Left cardiac atrium (tissue), 4 donors: ENCODE measurements around the gene CD69. TPM values are rescaled to one million over a fixed set of nuclear protein-coding genes. Genes with fewer than 3 reads are reported as not detected.

Source experiments
- ATAC-seq, 2 donors: fragments of 200-7000 bp; cut with Tn5 transposase; one replicate each; pipeline ENCODE4 v1.9.1; 2020; ENCODE audit warnings: mild to moderate bottlenecking in 2 of 2, moderate library complexity in 2 of 2
- DNase-seq: peaks from one replicate; pipeline ENCODE4 v3.0.0-alpha.2; 2020
- intact Hi-C, 2 donors: fragments of 100-400 bp; cut with DNase I; formaldehyde crosslinking; loops; one replicate each; pipeline versions ENCODE4 v1.14.1 to v1.15.1; 2022 to 2023
- long read RNA-seq: library from polyadenylated mRNA; unstranded; transcript quantifications from one replicate; pipeline ENCODE4 v2.0.0, GENCODE V29; 2021
- total RNA-seq, 2 donors: library from RNA; stranded (reverse); fragmentation: NEBNext Ultra II Directional; extraction: Animal tissue kit (Norgen Biotek cat#: 25700); gene quantifications; one replicate each; pipeline ENCODE4 v1.2.1, GENCODE V29; 2021
- donor health status: DM: no; HTN: yes; CAD: no.
- donor health status: DM: no; HTN: yes; CAD: no; lungs with severe emphysema.
- donor health status: DM: yes; HTN: yes; CAD: no.
- donor health status: Dilated cardiomyopathy.

The CD69 gene
- total RNA-seq: 1 to 10 TPM; 1.7 to 2.9 TPM
- long read RNA-seq: 0 reads

DNA sequence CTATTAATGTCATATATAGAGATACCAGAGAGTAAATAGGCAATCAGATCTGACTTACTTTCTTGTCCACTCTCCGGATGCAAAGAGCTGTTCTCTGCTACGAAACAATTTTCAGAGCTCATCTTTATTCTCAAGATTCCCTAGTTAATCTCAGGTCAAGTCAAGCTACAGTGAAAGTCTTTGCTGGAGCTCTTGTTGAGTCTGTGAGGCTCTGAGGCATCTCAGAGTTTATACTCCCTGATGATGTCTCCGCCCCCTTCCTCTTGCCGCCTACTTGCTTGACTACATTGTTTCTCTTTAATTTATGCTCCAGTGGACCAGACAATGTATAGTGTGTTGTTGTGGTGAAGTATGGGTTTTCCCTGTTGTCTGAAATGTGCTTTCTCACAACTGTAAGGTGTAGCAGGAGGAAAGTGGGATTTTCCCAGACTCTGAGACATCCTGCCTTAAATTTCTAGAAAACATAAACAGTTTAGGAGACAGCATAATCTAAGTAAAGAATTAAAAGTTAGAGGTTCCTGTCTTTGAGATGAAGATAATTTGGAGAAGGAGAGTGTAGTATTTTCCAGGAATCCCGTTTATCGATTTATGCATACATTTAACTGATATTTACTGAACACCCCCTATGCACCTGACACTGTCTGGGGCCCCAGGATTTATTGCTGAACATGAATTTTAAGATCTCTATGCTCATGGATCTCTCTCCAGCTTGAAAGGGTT, at the start of gene CD69:
CD69 (minus strand) TSS at position 203 of the 720 bp plus-strand sequence; CDS start at position 122, 81 bp downstream.
- DNase-seq (no peak), ATAC-seq (peak; percentile 62 to 68)
- intact Hi-C loops: no loop called here

GRCh38 chr12:9809866-9810265, 49.2 kb upstream of the CD69 start:
- intact Hi-C loops: loop anchor here in 1 of 2 donors (10.0 kb wide), 1 partner anchor 115 kb away; no protein-coding TSS in a partner anchor

DNA sequence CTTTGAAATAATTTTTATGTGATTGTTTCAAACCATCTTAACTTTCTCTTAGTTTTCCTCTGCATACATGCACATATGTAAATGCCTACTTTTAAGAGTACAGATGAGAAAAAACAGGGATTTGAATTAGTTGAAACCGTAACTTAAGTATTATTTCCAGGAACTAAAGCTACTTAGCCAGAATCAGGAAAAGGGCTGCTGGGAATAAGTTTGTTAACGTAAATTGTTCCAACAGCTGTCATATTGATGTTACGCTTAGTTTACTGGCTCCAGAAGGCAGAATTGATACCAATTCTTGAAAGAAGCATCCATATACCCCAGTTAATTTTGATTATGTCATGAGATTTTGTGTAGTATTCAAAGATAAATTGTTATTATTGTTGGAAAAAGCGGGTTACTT, 48.6 kb upstream of the CD69 start:
- DNase-seq (no peak), ATAC-seq (no peak)
- intact Hi-C loops: no loop called here

More at GRCh38 chr12:9809866-9810265, 49.2 kb upstream of the CD69 start:
- no peak for DNase-seq
- no peak for ATAC-seq

DNA sequence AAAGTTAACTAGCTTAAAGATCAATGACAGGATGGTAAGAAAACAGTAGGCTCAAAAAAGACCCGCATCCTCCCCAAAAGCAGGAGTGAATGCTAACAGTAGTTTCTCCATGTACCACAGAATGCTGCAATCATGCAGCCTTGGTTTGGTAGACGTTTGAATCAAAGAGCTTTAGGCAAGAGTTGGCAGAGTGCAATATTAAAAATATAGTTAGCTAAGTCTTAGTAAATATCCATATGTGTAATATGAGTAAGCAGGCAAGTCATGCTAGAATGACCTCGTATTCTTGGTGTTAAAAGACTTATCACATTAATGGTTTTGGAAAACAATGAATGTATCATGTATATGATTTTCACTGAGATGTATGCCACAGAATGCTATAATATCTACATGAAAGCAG, 47.8 kb upstream of the CD69 start:
- no peak for DNase-seq
- intact Hi-C loops: no loop called here
- ATAC-seq: no peak

DNA sequence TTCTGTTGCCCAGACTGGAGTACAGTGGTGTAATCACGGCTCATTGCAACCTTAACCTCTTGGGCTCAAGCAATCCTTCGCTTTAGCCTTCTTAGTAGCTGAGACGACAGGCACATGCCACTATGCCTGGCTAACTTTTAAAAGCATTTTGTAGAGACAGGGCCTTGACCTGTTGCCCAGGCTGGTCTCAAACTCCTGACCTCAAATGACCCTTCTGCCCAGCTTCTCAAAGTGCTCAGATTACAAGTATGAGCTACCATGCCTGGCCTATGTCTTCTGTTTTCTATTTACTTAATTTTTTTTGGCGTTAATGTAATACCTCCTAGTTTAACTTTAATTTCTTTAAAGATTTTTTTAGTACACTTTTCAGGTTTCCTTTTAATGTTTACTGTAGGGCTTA, 46.0 kb upstream of the CD69 start:
- no peak for DNase-seq
- intact Hi-C loops: no loop called here
- no peak for ATAC-seq

GRCh38 chr12:9805883-9806282, 45.2 kb upstream of the CD69 start:
- no peak for ATAC-seq

DNA sequence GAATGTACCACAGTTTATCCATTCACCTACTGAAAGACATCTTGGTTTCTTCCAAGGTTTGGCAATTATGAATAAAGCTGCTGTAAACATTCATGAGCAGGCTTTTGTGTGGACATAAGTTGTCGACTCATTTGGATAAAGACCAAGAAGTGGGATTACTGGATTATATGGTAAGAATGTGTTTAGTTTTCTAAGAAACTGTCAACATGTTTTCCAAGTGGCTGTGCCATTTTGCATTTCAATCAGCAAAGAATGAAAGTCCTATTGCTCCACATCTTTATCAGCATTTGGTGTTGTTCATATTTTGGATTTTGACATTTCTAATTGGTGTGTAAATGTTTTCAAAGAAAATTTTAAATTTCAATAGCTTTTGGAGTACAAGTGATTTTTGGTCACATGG, 39.3 kb upstream of the CD69 start:
- DNase-seq: no peak
- no peak for ATAC-seq
- intact Hi-C loops: loop anchor here in 1 of 2 donors (5.0 kb wide), 1 partner anchor 48 kb away; no protein-coding TSS in a partner anchor

More at GRCh38 chr12:9805883-9806282, 45.2 kb upstream of the CD69 start:
- DNase-seq: no peak
- intact Hi-C loops: no loop called here

GRCh38 chr12:9797722-9798619, 37.3 kb upstream of the CD69 start:
- intact Hi-C loops: loop anchor here in 1 of 2 donors (5.0 kb wide), 1 partner anchor 46 kb away; no protein-coding TSS in a partner anchor
- DNase-seq: no peak
- ATAC-seq: peak; percentile 77 to 82

GRCh38 chr12:9796971-9797370, 36.3 kb upstream of the CD69 start:
- ATAC-seq: no peak
- DNase-seq: no peak
- intact Hi-C loops: loop anchor here in 1 of 2 donors (5.0 kb wide), 1 partner anchor 45 kb away; no protein-coding TSS in a partner anchor

- ATAC-seq: no peak
- intact Hi-C loops: loop anchor here in 1 of 2 donors (5.0 kb wide), 1 partner anchor 44 kb away; no protein-coding TSS in a partner anchor
- DNase-seq: no peak
Observed at GRCh38 chr12:9796346-9796745, 35.6 kb upstream of the CD69 start.

DNA sequence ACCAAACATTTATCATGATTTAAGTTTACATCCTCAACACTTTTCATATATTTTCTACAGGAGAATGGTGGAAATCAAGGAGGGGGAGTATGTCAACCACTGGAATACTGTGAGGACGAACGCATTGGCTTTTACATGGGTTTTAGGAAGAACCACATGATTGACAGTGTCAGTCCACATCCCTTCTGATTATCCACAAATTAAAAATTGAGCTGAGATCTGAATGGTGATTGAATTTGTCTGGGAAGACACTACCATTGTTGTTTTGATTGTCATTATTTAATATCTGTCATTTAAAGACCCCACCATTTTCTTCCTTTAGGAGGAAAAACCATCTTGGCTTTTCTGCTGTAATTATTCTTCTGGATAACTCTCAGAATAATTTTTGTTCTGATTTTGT, 35.2 kb upstream of the CD69 start:
- intact Hi-C loops: loop anchor here in 1 of 2 donors (5.0 kb wide), 1 partner anchor 44 kb away; no protein-coding TSS in a partner anchor
- DNase-seq (no peak), ATAC-seq (no peak)

DNA sequence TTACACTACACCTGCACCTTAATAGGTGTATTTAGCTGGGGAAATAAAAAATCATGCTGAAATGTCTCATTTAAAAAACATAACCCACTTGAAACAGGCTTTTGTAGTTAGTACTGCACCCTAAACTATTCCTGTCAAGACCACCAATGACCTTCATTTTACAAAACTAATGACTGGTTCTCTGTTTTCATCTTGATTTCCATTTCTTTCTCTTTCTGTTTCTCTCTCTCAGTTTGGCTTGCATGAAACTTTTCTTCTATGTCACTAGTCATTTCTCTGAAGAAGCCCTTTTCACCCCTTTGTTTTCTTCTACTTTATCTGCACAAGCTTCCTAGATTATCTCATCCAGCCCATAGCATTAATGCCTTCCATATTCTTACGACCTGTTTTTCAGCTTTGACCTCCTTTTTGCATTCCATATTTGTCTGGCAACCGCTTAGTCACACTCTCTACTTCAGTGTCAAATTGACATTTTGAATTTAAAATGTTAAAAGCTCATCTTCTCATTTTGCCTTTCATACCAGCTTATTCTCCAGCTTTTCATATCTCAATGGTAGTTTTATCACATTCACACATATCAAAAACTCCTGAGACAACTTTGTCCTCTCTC, 33.9 kb upstream of the CD69 start:
- intact Hi-C loops: loop anchor here in 1 of 2 donors (5.0 kb wide), 1 partner anchor 42 kb away; no protein-coding TSS in a partner anchor
- no peak for ATAC-seq
- no peak for DNase-seq

GRCh38 chr12:9793779-9794395, 33.2 kb upstream of the CD69 start:
- no peak for DNase-seq
- intact Hi-C loops: no loop called here
- no peak for ATAC-seq

DNA sequence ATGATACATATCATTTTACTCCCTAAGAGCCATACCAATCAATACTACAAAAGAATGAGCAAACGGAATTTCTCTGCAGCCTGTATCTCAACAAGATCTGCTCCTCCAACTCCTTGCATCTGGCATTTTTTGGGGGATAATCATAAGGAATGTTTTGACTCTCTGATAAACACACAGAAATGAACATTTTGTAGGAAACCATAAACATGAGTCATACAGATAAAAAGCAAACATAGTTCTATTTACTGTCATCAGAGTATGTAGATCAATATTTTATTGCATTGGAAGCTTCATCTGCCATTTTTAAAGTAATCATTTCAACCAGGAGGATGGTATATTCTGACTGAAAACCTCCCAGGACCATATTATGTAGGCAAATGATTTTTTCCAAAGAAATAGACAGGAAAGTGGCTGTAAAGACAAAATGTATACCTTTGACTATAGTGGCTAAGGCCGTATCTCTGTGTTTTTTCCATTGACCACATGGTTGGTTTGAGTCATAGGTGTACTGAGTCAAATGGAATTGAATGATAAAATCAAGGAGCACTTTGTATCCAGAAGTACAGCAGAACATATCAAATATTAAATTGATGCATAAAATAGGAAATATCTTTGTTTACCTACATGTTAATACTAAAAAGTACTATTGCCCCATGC, 32.4 kb upstream of the CD69 start:
- DNase-seq: no peak
- intact Hi-C loops: no loop called here

DNA sequence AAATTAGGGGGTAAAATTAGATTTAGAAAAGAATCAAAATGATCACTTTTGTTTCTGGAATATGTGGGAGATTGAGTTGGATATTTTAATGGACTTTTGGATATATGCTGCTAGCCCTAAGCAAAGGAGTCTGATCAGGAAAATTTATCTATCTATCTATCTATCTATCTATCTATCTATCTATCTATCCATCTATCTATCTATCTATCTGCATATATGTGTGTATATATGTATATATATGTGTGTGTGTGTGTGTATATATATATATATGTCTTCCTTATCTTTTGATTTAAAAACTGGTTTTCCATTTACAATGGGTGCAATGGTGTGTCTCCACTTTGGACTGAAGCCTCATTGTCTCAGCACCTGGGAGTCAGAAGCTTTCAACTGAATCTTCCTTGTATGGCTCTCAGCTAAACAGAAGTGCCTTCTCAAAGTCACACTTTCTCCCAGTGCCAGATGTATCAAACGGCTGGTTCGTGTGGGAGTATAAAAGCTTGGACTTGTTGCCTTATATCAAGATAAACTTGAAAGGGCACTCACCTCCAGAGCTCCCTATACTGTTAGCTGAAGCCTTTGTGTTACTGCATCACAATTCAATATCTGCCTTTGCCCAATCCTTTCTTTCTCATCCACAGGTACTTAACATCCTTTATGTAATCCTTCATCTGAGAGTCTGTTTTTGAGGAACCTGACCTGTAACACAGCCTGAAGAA, 31.6 kb upstream of the CD69 start:
- no peak for ATAC-seq
- intact Hi-C loops: no loop called here
- no peak for DNase-seq

More for the DNA sequence above, 32.4 kb upstream of the CD69 start:
- ATAC-seq: no peak

- intact Hi-C loops: no loop called here
- DNase-seq: no peak
- ATAC-seq: no peak
Observed at GRCh38 chr12:9786726-9787717, 26.3 kb upstream of the CD69 start.

DNA sequence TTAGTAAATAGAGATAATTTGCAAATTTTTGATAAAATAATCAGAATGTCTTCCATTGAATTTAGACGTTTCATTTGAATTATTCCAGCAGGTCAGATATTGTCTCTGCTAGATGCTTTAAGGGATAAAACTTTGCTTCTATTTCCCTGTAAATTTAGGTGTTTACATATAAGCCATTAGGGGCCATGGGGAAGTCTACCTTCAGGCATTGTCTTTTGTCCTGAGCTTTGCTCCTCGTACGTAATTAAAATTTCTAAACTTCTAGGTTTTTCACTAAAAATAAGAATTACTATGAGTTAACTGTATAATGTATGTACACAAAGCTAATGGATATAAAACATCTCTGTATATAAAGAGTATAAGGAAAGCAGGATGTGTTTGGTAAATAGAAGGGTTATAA, 24.1 kb upstream of the CD69 start:
- intact Hi-C loops: no loop called here
- ATAC-seq (no peak), DNase-seq (no peak)
